D341Med (cell line): ENCODE results near the gene ELF5.

Source experiments
- DNase-seq: peaks from one replicate; pipeline ENCODE4 v3.0.0; 2012; ENCODE audit warnings: low spot score

The ELF5 gene

GRCh38 chr11:34451053-34451452 is 62.5 kb downstream of the ELF5 start:
- DNase-seq = no peak

GRCh38 chr11:34449013-34449412 is 64.6 kb downstream of the ELF5 start:
- DNase-seq = no peak

GRCh38 chr11:34448223-34448994 is 65.2 kb downstream of the ELF5 start:
- DNase-seq = no peak

GRCh38 chr11:34447044-34447443 is 66.5 kb downstream of the ELF5 start:
- DNase-seq = no peak

- DNase-seq = no peak
These were observed 67.2 kb downstream of the ELF5 start for GRCh38 chr11:34446386-34446785.

GRCh38 chr11:34445956-34446355 is 67.6 kb downstream of the ELF5 start:
- no peak for DNase-seq

GRCh38 chr11:34444428-34444827 is 69.2 kb downstream of the ELF5 start:
- no peak for DNase-seq

GRCh38 chr11:34443136-34443535 is 70.5 kb downstream of the ELF5 start:
- no peak for DNase-seq

GRCh38 chr11:34441814-34442213 is 71.8 kb downstream of the ELF5 start:
- DNase-seq = no peak

- peak; percentile 29 for DNase-seq
These were observed 73.9 kb downstream of the ELF5 start for GRCh38 chr11:34439610-34440198.

- peak; percentile 97 for DNase-seq
These were observed 74.8 kb downstream of the ELF5 start, which contains the start of gene CAT for GRCh38 chr11:34438529-34439507. Gene CAT (plus strand): TSS chr11:34438934. CDS start chr11:34439014, 80 bp downstream.

- DNase-seq = no peak
These were observed 76.1 kb downstream of the ELF5 start for GRCh38 chr11:34437224-34438125.

- no peak for DNase-seq
These were observed 79.7 kb downstream of the ELF5 start for GRCh38 chr11:34433899-34434298.

- DNase-seq = no peak
These were observed 80.8 kb downstream of the ELF5 start for GRCh38 chr11:34432822-34433221.

GRCh38 chr11:34431979-34432378 is 81.6 kb downstream of the ELF5 start:
- no peak for DNase-seq
